NT2/D1 (cell line): ENCODE results near the gene GPR150.

ENCODE experiments used
- SUZ12 ChIP-seq: IDR thresholded peaks from 2 replicates; pipeline ENCODE4 v1.6.1; 2011; ENCODE audit not compliant: insufficient read length, insufficient read depth; ENCODE audit errors: extremely low read depth
- YY1 ChIP-seq: IDR thresholded peaks from 2 replicates; pipeline ENCODE4 v1.6.1; 2011; ENCODE audit not compliant: insufficient read length, insufficient read depth

DNA sequence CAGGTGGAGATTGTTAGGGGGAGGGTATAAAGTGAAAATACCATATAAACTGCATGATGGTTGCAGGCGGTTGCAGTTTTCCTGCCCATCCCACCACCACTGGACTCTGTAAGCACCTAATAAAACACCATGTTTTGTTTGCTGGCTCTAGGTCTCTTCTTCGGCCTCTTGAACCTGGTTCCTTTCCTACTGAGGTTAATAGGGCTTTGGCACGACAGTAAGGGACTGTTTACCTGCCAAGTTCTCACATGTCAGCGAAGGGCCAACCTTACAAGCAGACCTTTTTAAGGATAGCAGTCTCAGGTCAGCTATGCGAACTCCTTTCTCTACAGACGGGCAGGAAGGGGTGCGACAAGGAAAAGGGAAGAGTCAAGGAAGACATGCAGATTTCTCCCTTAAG is 23.3 kb downstream of the GPR150 start:
- TF ChIP-seq SUZ12 (no peak), YY1 (no peak)
